DOHH2 (cell line): ENCODE measurements around the gene NPDC1.
A peak's percentile ranks its signal among the peaks of the same experiment; 100 is the strongest.

Experiments
- H3F3A ChIP-seq: fragments of 200-600 bp; sonication (generic), shearing (Covaris generic); 2 replicates; pipeline ENCODE4 v1.6.0; 2016; ENCODE audit warnings: antibody characterized with exemption, mild to moderate bottlenecking; ENCODE audit not compliant: control insufficient read depth, insufficient read depth
- H3K27ac ChIP-seq: fragments of 200-600 bp; sonication (generic); 2 replicates; pipeline ENCODE4 v1.5.1; 2014; ENCODE audit warnings: low read depth, mild to moderate bottlenecking, low read length, moderate library complexity
- H3K27me3 ChIP-seq: fragments of 200-600 bp; sonication (generic); 2 replicates; pipeline ENCODE4 v1.6.1; 2014; ENCODE audit warnings: mild to moderate bottlenecking, low read length, mixed read lengths; ENCODE audit not compliant: control insufficient read depth
- H3K36me3 ChIP-seq: fragments of 200-600 bp; sonication (generic); 2 replicates; pipeline ENCODE4 v1.6.1; 2014; ENCODE audit warnings: mild to moderate bottlenecking, low read length, moderate library complexity, mixed read lengths; ENCODE audit not compliant: control insufficient read depth
- H3K4me1 ChIP-seq: fragments of 200-600 bp; sonication (generic); 2 replicates; pipeline ENCODE4 v1.6.1; 2014; ENCODE audit warnings: mild to moderate bottlenecking, low read length, mixed read lengths; ENCODE audit not compliant: control insufficient read depth
- H3K4me2 ChIP-seq: fragments of 200-600 bp; sonication (generic); 2 replicates; pipeline ENCODE4 v1.6.0; 2014; ENCODE audit warnings: mild to moderate bottlenecking, low read length, moderate library complexity
- H3K4me3 ChIP-seq: fragments of 200-600 bp; sonication (generic); 2 replicates; pipeline ENCODE4 v1.5.1; 2014; ENCODE audit warnings: mild to moderate bottlenecking, low read length, mixed read lengths
- H3K79me2 ChIP-seq: fragments of 200-600 bp; sonication (generic); 2 replicates; pipeline ENCODE4 v1.6.1; 2014; ENCODE audit warnings: mild to moderate bottlenecking, low read length, mixed read lengths; ENCODE audit not compliant: control insufficient read depth
- H3K9me2 ChIP-seq: fragments of 200-600 bp; sonication (generic); replicated peaks from 2 replicates; pipeline ENCODE4 v1.6.1; 2014; ENCODE audit warnings: mild to moderate bottlenecking, low read length, mixed read lengths; ENCODE audit not compliant: control insufficient read depth
- H3K9me3 ChIP-seq: fragments of 200-600 bp; sonication (generic); 2 replicates; pipeline ENCODE4 v1.6.1; 2014; ENCODE audit warnings: antibody characterized with exemption, low read length, mixed read lengths; ENCODE audit not compliant: control insufficient read depth, insufficient read depth
- H4K20me1 ChIP-seq: fragments of 200-600 bp; sonication (generic); 2 replicates; pipeline ENCODE4 v1.6.0; 2014; ENCODE audit warnings: low read depth, mild to moderate bottlenecking, antibody characterized with exemption, low read length, moderate library complexity; ENCODE audit not compliant: control insufficient read depth, insufficient read depth
- CTCF ChIP-seq: fragments of 200-600 bp; sonication (generic); IDR thresholded peaks from one replicate; pipeline ENCODE4 v1.5.1; 2014; ENCODE audit warnings: antibody characterized with exemption, mild to moderate bottlenecking, low read depth, low read length; ENCODE audit not compliant: poor library complexity, severe bottlenecking
- EZH2phosphoT487 ChIP-seq: fragments of 200-600 bp; sonication (generic); IDR thresholded peaks from 2 replicates; pipeline ENCODE4 v1.6.1; 2017; ENCODE audit warnings: borderline replicate concordance, mild to moderate bottlenecking, antibody characterized with exemption, low read length, moderate library complexity, mixed read lengths

The NPDC1 gene

GRCh38 chr9:137078701-137079400 lies 32.9 kb upstream of the NPDC1 start:
- Histone ChIP-seq H4K20me1 (0 out of 2 replicates have a peak, but pooled peaks cover 10% of the 10 kb centered on the region), H3K27me3 (no peaks in the 10 kb centered on the region), H3K36me3 (peaks cover 42% of the 10 kb centered on the region), H3K27ac (no peak overlapping the region), H3F3A (peaks cover 6% of the 10 kb centered on the region; the same call in 1 of the 2 replicates), H3K9me2 (no peaks in the 10 kb centered on the region), H3K4me1 (peaks cover 26% of the 10 kb centered on the region), H3K79me2 (peaks cover 7% of the 10 kb centered on the region), H3K4me2 (peak overlapping the region; percentile 95), H3K9me3 (no peaks in the 10 kb centered on the region), H3K4me3 (peak overlapping the region; percentile 88)
- TF ChIP-seq CTCF (no peak), EZH2phosphoT487 (no peak)

GRCh38 chr9:137077758-137078693 lies 32.0 kb upstream of the NPDC1 start:
- Histone ChIP-seq H4K20me1 (0 out of 2 replicates have a peak, but pooled peaks cover 10% of the 10 kb centered on the region), H3K4me3 (peak overlapping the region; percentile 88), H3K36me3 (peaks cover 40% of the 10 kb centered on the region), H3K9me2 (no peaks in the 10 kb centered on the region), H3K4me2 (peak overlapping the region; percentile 95), H3F3A (peaks cover 6% of the 10 kb centered on the region; the same call in 1 of the 2 replicates), H3K27ac (no peak overlapping the region), H3K79me2 (peaks cover 7% of the 10 kb centered on the region), H3K9me3 (no peaks in the 10 kb centered on the region), H3K27me3 (no peaks in the 10 kb centered on the region), H3K4me1 (peaks cover 26% of the 10 kb centered on the region)
- TF ChIP-seq EZH2phosphoT487 (no peak), CTCF (no peak)

GRCh38 chr9:137077010-137077747 lies 31.2 kb upstream of the NPDC1 start, which contains the start of gene UAP1L1:
TSS of gene UAP1L1 (plus strand) at chr9:137077517. CDS start at chr9:137077533, 16 bp downstream.
- Histone ChIP-seq H3K36me3 (peaks cover 33% of the 10 kb centered on the region), H3K4me2 (peak within 1 kb of the TSS; percentile 95), H3K27me3 (no peaks in the 10 kb centered on the region), H4K20me1 (0 out of 2 replicates have a peak, but pooled peaks cover 10% of the 10 kb centered on the region), H3K4me1 (peaks cover 26% of the 10 kb centered on the region), H3K9me2 (no peaks in the 10 kb centered on the region), H3K79me2 (peaks cover 7% of the 10 kb centered on the region), H3K9me3 (no peaks in the 10 kb centered on the region), H3K4me3 (peak within 1 kb of the TSS; percentile 88), H3K27ac (no peak within 1 kb of the TSS), H3F3A (peaks cover 6% of the 10 kb centered on the region; the same call in 1 of the 2 replicates)
- no peak for TF ChIP-seq EZH2phosphoT487
- no peak for TF ChIP-seq CTCF
